Activated CD4-positive, alpha-beta T cell treated with anti-CD3 and anti-CD28 coated beads for 48 hours (primary cell): ENCODE measurements around the gene IGSF8.
"Not testable (repeated sequence)": the region's sequence is repeated elsewhere in the genome, so short reads cannot be mapped to it uniquely, and the experiment has no call there.

Experiments used
- DNase-seq: peaks from one replicate; pipeline ENCODE4 v3.0.0-alpha.2; 2020

IGSF8 gene

GRCh38 chr1:160125746-160126145 lies 27.3 kb upstream of the IGSF8 start:
- DNase-seq, result no peak

- DNase-seq, result no peak
Measured at GRCh38 chr1:160124705-160125478, 26.5 kb upstream of the IGSF8 start.

GRCh38 chr1:160123726-160124125 lies 25.3 kb upstream of the IGSF8 start:
- no peak for DNase-seq

- no peak for DNase-seq
Measured at GRCh38 chr1:160122978-160123495, 24.6 kb upstream of the IGSF8 start.

GRCh38 chr1:160121388-160121787 lies 23.0 kb upstream of the IGSF8 start:
- DNase-seq, result no peak

GRCh38 chr1:160120797-160121196 lies 22.4 kb upstream of the IGSF8 start:
- DNase-seq, result no peak

GRCh38 chr1:160118928-160119327 lies 20.5 kb upstream of the IGSF8 start:
- DNase-seq, result no peak

GRCh38 chr1:160117709-160118183 lies 19.3 kb upstream of the IGSF8 start:
- no peak for DNase-seq

GRCh38 chr1:160117300-160117699 lies 18.9 kb upstream of the IGSF8 start:
- DNase-seq, result no peak

GRCh38 chr1:160116283-160117147 lies 18.1 kb upstream of the IGSF8 start:
- no peak for DNase-seq

GRCh38 chr1:160115545-160116282 lies 17.3 kb upstream of the IGSF8 start, which contains the start of gene ATP1A2:
Gene ATP1A2 (plus strand): TSS chr1:160115759. CDS start chr1:160115862, 103 bp downstream.
- DNase-seq, result no peak

- no peak for DNase-seq
Measured at GRCh38 chr1:160114085-160114484, 15.7 kb upstream of the IGSF8 start.

- no peak for DNase-seq
Measured at GRCh38 chr1:160113407-160113806, 15.0 kb upstream of the IGSF8 start.

- DNase-seq, result no peak
Measured at GRCh38 chr1:160112357-160112756, 13.9 kb upstream of the IGSF8 start.

- not testable (repeated sequence) for DNase-seq
Measured at GRCh38 chr1:160111462-160111861, 13.0 kb upstream of the IGSF8 start.

GRCh38 chr1:160109686-160110085 lies 11.3 kb upstream of the IGSF8 start:
- DNase-seq, result no peak

- DNase-seq, result peak; percentile 60
Measured at GRCh38 chr1:160108888-160109662, 10.7 kb upstream of the IGSF8 start.

- no peak for DNase-seq
Measured at GRCh38 chr1:160107512-160107911, 9.1 kb upstream of the IGSF8 start.

GRCh38 chr1:160105155-160105554 lies 6.7 kb upstream of the IGSF8 start:
- no peak for DNase-seq

GRCh38 chr1:160104486-160104885 lies 6.1 kb upstream of the IGSF8 start:
- no peak for DNase-seq

GRCh38 chr1:160103658-160104408 lies 5.4 kb upstream of the IGSF8 start:
- DNase-seq, result no peak
